Measurements from ENCODE around the gene NRSN2.
"Not testable (repeated sequence)": the region's sequence is repeated elsewhere in the genome, so short reads cannot be mapped to it uniquely, and the experiment has no call there.

Gene NRSN2

GRCh38 chr20:325889-326644, 20.8 kb upstream of the NRSN2 start:
- peak in 1 of 2 experiments; percentile 32 for DNase-seq

- DNase-seq: no peak
These were observed 20.2 kb upstream of the NRSN2 start for GRCh38 chr20:326645-327185.

GRCh38 chr20:327186-328026, 19.5 kb upstream of the NRSN2 start:
- peak; percentile 77 to 89 for DNase-seq

- DNase-seq: no peak
These were observed 18.6 kb upstream of the NRSN2 start for GRCh38 chr20:328027-328974.

DNA sequence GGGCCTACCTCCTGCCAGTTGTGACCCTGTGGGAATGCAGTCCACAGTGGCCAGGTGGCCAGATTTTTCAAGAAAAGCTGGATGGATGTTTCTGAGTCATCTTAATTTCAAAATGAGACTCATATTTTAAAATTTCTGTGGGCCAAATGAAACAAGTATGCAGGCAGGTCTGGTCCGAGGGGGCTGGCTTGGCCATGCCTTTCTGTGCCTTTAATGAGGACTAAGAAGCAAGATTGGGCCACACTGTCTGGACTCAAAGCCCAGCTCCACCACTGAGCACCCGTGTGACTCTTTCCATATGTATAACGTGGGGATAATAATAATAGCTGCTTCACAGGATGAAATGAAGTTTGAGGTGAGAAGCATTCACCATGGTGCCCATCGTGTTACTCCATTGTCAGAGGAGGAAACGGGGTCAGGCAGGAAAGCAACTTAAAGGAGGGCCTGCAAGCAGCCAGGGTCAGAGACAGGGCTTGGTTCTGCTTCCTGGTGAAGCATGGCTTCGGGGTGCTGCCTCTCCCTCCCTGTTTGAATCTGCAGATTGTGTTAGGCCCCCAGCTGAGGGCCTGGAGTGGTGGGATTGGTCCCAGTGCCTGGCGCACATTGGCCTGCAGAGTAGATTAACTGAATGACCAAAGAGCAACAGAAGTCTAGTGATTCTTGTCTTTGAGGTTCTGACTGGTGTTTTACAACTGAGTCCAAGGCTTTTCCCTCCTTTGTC, 17.8 kb upstream of the NRSN2 start:
- DNase-seq: no peak

GRCh38 chr20:329851-330232, 17.1 kb upstream of the NRSN2 start:
- peak; percentile 38 to 72 for DNase-seq

DNA sequence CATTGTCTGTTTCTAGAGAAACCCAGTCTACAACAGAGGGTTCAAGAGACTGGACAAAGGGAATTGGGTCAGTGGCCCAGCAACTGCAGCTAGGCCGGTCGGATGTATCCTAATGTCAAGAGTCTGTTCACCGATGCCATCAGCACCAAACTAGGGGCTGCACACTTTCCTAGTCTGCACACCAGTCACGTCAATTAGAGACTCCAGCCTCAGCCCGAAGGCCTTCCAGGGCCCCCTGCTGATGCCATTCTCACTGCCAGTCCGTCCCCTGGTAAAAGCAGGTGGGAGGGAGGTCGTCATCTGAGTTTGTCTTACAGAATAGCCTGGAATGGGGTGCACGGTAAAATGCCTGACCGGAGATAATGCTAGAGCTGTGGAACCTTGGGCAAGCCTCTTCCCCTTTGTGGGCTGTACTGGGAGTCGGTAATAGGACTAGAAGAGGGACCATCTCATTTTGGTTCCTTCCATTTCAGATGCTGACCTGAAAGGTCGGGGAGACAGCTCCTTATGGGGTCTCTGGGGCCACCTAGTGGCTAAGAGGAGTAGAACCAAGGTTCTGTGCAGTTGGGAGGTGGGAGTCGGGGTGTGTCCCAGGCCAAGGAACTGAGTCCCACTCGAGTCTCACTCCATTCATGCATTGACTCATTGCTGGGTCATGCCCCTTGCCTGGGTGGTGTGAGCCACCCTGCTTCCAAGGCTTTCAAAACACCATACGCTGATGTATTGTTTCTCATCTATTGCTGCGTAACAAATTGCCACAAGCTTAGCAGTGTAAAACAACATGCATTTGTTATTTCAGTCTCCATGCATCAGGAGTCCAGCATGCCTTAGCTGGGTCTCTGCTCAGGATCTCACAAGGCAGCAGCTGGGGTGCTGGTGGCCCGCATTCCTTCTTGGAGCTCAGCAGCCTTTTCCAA, 16.4 kb upstream of the NRSN2 start:
- DNase-seq: peak in 1 of 2 experiments; percentile 39

DNA sequence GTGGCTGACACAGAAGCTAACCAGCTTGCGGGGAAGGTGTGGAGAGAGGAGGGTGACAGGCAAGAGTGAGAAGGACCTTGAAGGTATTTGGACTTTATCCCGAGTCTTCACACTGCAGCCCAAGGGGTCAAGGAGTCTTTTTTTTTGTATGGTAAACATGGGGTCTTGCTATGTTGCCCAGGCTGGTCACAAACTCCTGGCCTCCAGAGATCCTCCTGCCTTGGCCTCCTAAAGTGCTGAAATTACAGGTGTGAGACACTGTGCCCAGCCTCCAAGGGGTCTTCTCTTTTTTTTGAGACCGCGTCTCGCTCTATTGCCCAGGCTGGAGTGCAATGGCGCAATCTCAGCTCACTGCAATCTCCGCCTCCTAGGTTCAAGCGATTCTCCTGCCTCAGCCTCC, 12.3 kb upstream of the NRSN2 start:
- no peak for DNase-seq

DNA sequence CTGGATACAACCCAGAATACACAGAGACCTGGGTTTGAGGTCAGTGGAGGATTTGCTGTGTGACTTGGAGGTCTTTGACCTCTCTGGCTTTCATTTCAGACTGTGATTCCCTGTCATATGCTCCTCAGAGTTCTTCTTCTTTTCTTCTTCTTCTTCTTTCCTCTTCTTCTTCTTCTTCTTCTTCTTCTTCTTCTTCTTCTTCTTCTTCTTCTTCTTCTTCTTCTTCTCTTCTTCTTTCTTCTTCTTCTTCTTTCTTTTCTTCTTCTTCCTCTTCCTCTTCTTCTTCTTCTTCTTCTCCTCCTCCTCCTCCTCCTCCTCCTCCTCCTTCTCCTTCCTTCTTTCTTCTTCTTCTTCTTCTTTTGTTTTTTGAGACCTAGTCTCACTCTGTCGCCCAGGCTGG, 10.9 kb upstream of the NRSN2 start:
- DNase-seq: not testable (repeated sequence)

- no peak for DNase-seq
These were observed 5.2 kb upstream of the NRSN2 start for GRCh38 chr20:341682-342081.

DNA sequence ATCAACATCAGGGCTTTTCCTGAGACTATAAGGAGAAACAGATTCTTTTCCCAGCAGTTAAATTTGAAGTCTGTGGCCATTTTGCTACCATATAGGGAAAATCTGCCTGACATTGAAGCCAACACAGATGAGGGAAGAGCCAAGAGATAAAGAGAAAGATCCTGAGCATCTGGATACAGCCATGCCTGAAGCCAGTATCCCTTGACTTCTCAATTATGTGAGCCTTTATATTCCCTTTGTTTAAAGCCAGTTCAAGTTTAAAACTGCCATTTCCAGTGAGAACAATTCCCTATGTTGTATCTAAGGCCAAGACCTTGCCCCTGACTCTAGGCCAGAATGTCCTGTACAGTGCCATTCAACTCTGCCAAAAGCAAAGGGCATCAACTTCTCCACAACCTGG, 3.8 kb upstream of the NRSN2 start:
- DNase-seq: no peak

DNA sequence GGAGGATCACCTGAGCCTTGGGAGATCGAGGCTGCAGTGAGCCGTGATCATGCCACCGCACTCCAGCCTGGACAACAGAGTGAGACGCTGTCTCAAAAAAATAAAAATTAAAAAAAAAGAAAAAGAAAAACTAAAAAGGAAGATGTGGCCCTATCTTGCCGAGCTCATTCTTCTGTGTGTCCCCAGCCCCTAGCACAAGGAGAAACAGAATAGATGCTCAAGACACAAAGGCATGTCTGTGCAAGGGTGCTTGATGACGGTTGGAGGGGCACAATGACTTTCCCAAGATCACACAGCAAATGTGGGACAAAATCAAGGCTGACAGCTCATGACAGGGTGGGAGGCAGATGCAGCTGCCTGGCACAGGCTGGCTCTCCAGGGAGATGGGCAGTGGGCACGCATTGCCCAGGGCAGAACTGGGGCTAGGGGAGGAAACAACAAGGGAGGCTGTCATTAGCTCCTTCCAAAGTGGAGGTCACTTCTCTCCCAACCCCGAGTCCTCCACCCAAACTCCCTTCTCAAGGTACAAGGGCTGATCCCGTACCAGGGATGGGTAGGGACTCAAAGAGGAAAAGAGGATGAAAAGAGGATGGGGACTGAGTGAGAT, 775 bp upstream of the NRSN2 start:
- DNase-seq: no peak

- DNase-seq: no peak
These were observed 367 bp downstream of the NRSN2 start for GRCh38 chr20:347317-347639.

DNA sequence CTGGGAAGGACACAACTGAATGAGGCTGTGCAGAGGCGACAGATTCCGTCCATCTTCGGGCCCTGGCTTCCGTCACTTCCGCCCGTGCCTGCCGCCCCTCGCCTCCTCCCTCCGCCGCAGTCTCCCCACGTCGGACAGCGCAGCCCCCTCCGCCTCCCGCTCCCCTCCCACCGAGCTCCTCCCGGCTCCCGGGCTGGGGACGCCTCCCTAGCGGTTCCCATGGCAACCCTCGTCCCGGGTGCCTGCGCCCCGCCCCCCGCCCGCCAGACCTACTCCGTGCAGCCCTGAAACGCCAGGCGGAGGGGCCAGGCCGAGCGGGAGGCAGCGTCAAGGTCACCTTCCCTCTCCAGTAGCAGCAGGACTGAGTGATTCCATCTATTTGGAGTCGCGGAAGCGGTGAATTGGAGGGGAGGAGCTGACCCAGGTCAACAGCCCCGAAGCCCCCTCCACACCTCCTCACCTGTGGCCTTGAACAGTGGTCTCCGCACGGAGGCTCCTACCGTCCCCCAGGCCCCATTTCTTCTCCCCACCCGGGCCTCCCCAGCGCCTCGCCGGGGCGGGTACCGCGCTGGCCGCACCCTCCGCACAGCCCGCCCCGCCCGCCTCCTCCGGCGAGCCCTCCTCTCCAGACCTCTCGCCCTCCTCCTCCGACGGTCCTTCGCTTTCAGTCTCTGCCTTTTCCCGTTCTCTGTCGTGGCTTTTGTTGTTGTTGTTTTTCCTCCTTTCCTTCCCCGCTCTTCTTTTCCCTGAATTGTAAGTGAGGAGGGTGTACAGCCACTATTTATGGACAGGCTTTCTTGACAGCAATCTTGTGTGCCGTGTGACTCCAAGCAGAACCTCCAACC, 951 bp downstream of the NRSN2 start:
- peak; percentile 93 to 98 for DNase-seq

GRCh38 chr20:348972-349841, 2.3 kb downstream of the NRSN2 start:
- no peak for DNase-seq

DNA sequence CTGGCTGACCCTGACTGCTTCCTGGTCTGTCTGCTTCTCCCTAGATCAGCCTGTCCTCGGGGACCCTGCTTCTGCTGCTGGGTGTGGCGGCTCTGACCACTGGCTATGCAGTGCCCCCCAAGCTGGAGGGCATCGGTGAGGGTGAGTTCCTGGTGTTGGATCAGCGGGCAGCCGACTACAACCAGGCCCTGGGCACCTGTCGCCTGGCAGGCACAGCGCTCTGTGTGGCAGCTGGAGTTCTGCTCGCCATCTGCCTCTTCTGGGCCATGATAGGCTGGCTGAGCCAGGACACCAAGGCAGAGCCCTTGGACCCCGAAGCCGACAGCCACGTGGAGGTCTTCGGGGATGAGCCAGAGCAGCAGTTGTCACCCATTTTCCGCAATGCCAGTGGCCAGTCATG, 6.3 kb downstream of the NRSN2 start:
- no peak for DNase-seq

DNA sequence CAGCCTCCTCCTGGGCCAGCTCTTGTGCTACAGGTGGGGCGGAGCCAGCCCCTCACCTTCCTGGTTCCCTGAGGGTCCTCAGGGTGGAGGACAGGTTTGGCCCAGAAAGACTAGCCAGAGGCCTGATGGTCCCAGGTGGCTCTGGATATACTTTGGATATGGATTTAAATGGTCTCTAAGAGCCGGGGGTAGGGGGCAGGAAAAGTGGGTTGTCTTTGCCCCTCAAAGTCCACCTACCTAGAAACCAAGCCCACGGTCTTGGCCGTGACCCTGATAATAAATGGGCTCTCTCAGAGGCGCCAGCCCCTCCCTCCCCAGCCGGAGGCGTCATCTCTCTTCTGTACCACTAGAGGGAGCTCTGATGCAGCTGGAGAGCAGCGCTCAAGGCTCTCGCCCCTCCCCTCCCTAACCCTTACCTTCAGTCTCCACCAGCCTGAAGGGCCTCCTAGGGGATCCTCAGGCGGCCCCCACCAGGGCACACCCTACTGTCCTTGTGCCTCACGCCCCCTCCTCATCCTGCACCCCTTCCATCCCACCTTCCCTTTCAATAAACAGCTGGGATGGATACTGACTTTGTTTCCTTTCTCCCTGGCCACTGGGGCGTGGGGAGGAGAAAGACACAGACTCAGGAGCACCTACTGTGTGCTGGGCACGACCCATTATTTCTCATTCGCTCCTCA, 7.5 kb downstream of the NRSN2 start:
- peak; percentile 22 to 55 for DNase-seq

DNA sequence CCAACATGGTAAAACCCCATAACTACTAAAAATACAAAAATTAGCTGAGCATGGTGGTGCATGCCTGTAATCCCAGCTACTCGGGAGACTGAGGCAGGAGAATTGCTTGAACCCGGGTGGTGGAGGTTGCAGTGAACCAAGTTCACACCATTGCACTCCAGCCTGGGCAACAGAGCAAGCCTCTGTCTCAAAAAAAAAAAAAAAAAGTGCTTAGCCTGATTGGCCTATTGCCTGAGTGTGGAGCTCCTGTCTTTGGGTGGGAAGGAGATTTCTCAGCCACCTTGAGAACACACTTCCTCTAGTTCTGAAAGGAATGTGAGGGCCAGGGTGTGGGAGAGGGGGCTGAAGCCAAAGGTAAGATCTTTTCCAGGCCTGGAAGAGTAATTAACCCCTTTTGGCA, 9.2 kb downstream of the NRSN2 start:
- DNase-seq: not testable (repeated sequence)
